ENCODE measurements around the gene PTPA. TPM values are rescaled to one million over a fixed set of nuclear protein-coding genes. Genes with fewer than 3 reads are reported as not detected.

The PTPA gene
- total and polyA plus RNA-seq, 9 of the 15 experiments (the other 6 are each of a cell fraction or from before 2014, with no cell fraction given), result 1.7 to 121 (median 72.6) TPM

GRCh38 chr9:129068990-129069861 is 42.0 kb upstream of the PTPA start (continued):
- TF ChIP-seq AFF1 (IDR thresholded peaks at IDR 0.05; ENCODE audit: low read depth in 1 of 2, partially characterized antibody in 2 of 2), result peak in 1 of 2 experiments; percentile 64
- TF ChIP-seq HCFC1 (IDR thresholded peaks at IDR 0.05; ENCODE audit: low read depth, low read length), result peak; percentile 26; the same call in 1 of the 2 replicates
- TF ChIP-seq CBFA2T2 (conservative IDR thresholded peaks at IDR 0.05), result peak; percentile 99
- no peak for TF ChIP-seq NFIX (CRISPR knock-in tag; IDR thresholded peaks at IDR 0.05; ENCODE audit: low read depth)
- TF ChIP-seq ZNF512 (tag; IDR thresholded peaks at IDR 0.05), result no peak
- TF ChIP-seq TCF3 (CRISPR knock-in tag; IDR thresholded peaks at IDR 0.05), result peak; percentile 100
- peak; percentile 96 for TF ChIP-seq ZNF175 (CRISPR knock-in tag; IDR thresholded peaks at IDR 0.05; ENCODE audit: low read depth)
- TF ChIP-seq LCOR (CRISPR knock-in tag; IDR thresholded peaks at IDR 0.05), result peak; percentile 92
- TF ChIP-seq ILK (tag; IDR thresholded peaks at IDR 0.05; ENCODE audit: borderline replicate concordance, low read depth), result no peak
- TF ChIP-seq RBBP5 (IDR thresholded peaks at IDR 0.05; ENCODE audit: borderline replicate concordance, insufficient read depth, low read length, poor library complexity, severe bottlenecking), result peak; percentile 53
- TF ChIP-seq ZNF384 (IDR thresholded peaks at IDR 0.05; ENCODE audit: low read depth, low read length), result no peak
- TF ChIP-seq PURB (CRISPR knock-in tag; IDR thresholded peaks at IDR 0.05; ENCODE audit: low read depth), result no peak
- TF ChIP-seq E2F6 (IDR thresholded peaks at IDR 0.05; ENCODE audit: borderline replicate concordance in 1 of 2, extremely low read depth in 1 of 2, insufficient read depth in 1 of 2, insufficient read length in 1 of 2, low read depth in 1 of 2, low read length in 1 of 2, poor library complexity in 1 of 2, severe bottlenecking in 1 of 2), result peak; percentile 99
- no peak for TF ChIP-seq SNRNP70 (optimal IDR thresholded peaks at IDR 0.05; ENCODE audit: low read depth, low read length)
